K562 (cell line): Measurements from ENCODE around the gene VSIG2.

ENCODE experiments used
- NCOA1 ChIP-seq: fragments of 450-650 bp; IDR thresholded peaks from 2 replicates; pipeline ENCODE4 v1.6.1; 2016; ENCODE audit warnings: low read depth
- POLR2A ChIP-seq: fragments of 450-650 bp; conservative IDR thresholded peaks from 2 replicates; pipeline ENCODE4 v1.6.1; 2016
- POLR3A ChIP-seq: IDR thresholded peaks from 2 replicates; pipeline ENCODE4 v1.6.1; 2011; ENCODE audit warnings: borderline replicate concordance, mild to moderate bottlenecking, moderate library complexity; ENCODE audit not compliant: insufficient read length, insufficient read depth; ENCODE audit errors: extremely low read depth
- PRPF4 ChIP-seq: fragments of 200-400 bp; formaldehyde crosslinking; IDR thresholded peaks from one replicate; pipeline ENCODE4 v1.6.1; 2017; ENCODE audit warnings: low read length, low read depth, mild to moderate bottlenecking; ENCODE audit not compliant: insufficient read depth, poor library complexity, severe bottlenecking
- RB1 ChIP-seq: fragments of 450-650 bp; IDR thresholded peaks from 2 replicates; pipeline ENCODE4 v1.6.1; 2017; ENCODE audit warnings: low read depth, mild to moderate bottlenecking
- RFX5 ChIP-seq: IDR thresholded peaks from 2 replicates; pipeline ENCODE4 v1.6.1; 2011; ENCODE audit warnings: low read depth, mild to moderate bottlenecking, improper control_type of control experiment, low read length
- SNRNP70 ChIP-seq: fragments of 200-400 bp; formaldehyde crosslinking; optimal IDR thresholded peaks from 2 replicates; pipeline ENCODE3; 2017; ENCODE audit warnings: low read depth, low read length
- ZNF174 ChIP-seq: fragments of 250-450 bp; sonication (Bioruptor Pico); IDR thresholded peaks from 2 replicates; pipeline ENCODE4 v1.4.0; 2020; ENCODE audit warnings: mild to moderate bottlenecking
- ZNF274 ChIP-seq: IDR thresholded peaks from 2 replicates; pipeline ENCODE4 v1.6.1; 2011; ENCODE audit warnings: low read depth, mild to moderate bottlenecking, low read length, moderate library complexity, borderline replicate concordance
- ZNF561 ChIP-seq: fragments of 450-650 bp; formaldehyde crosslinking; conservative IDR thresholded peaks from 2 replicates; pipeline ENCODE4 v1.4.0; 2020; ENCODE audit warnings: mild to moderate bottlenecking, moderate library complexity
- TF ChIP-seq, protein P1 (sequence below): fragments of 150-350 bp; conservative IDR thresholded peaks from 2 replicates; pipeline ENCODE4 v1.6.1; 2014; ENCODE audit warnings: low read length
- TF ChIP-seq, protein P2 (sequence below): sonication (generic); formaldehyde crosslinking; IDR thresholded peaks from 2 replicates; pipeline ENCODE4 v1.9.0; 2022; ENCODE audit warnings: mild to moderate bottlenecking, missing genetic modification reagents
- TF ChIP-seq, protein P3 (sequence below), 3 experiments: IDR thresholded peaks in 2 of 3; conservative IDR thresholded peaks in 1 of 3; 2 replicates each; pipeline ENCODE4 v1.5.1; 2011 to 2012; ENCODE audit warnings: low read length in 3 of 3, mild to moderate bottlenecking in 3 of 3, control low read depth in 2 of 3, improper control_type of control experiment in 1 of 3, inconsistent platforms in 1 of 3, low read depth in 1 of 3, mixed read lengths in 1 of 3, moderate library complexity in 1 of 3; ENCODE audit not compliant: insufficient read depth in 2 of 3

- TF ChIP-seq POLR3A = no peak
- TF ChIP-seq RFX5 = no peak
- TF ChIP-seq ZNF561 = no peak
- no peak for TF ChIP-seq POLR2A
- TF ChIP-seq, protein P1, sequence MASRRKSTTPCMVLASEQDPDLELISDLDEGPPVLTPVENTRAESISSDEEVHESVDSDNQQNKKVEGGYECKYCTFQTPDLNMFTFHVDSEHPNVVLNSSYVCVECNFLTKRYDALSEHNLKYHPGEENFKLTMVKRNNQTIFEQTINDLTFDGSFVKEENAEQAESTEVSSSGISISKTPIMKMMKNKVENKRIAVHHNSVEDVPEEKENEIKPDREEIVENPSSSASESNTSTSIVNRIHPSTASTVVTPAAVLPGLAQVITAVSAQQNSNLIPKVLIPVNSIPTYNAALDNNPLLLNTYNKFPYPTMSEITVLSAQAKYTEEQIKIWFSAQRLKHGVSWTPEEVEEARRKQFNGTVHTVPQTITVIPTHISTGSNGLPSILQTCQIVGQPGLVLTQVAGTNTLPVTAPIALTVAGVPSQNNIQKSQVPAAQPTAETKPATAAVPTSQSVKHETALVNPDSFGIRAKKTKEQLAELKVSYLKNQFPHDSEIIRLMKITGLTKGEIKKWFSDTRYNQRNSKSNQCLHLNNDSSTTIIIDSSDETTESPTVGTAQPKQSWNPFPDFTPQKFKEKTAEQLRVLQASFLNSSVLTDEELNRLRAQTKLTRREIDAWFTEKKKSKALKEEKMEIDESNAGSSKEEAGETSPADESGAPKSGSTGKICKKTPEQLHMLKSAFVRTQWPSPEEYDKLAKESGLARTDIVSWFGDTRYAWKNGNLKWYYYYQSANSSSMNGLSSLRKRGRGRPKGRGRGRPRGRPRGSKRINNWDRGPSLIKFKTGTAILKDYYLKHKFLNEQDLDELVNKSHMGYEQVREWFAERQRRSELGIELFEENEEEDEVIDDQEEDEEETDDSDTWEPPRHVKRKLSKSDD = no peak
- TF ChIP-seq ZNF274 = no peak
- TF ChIP-seq ZNF174 = no peak
- TF ChIP-seq, protein P2, sequence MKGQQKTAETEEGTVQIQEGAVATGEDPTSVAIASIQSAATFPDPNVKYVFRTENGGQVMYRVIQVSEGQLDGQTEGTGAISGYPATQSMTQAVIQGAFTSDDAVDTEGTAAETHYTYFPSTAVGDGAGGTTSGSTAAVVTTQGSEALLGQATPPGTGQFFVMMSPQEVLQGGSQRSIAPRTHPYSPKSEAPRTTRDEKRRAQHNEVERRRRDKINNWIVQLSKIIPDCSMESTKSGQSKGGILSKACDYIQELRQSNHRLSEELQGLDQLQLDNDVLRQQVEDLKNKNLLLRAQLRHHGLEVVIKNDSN (CRISPR knock-in tag) = no peak
- no peak for TF ChIP-seq NCOA1
- TF ChIP-seq SNRNP70 = no peak
- TF ChIP-seq PRPF4 = no peak
- TF ChIP-seq, protein P3, sequence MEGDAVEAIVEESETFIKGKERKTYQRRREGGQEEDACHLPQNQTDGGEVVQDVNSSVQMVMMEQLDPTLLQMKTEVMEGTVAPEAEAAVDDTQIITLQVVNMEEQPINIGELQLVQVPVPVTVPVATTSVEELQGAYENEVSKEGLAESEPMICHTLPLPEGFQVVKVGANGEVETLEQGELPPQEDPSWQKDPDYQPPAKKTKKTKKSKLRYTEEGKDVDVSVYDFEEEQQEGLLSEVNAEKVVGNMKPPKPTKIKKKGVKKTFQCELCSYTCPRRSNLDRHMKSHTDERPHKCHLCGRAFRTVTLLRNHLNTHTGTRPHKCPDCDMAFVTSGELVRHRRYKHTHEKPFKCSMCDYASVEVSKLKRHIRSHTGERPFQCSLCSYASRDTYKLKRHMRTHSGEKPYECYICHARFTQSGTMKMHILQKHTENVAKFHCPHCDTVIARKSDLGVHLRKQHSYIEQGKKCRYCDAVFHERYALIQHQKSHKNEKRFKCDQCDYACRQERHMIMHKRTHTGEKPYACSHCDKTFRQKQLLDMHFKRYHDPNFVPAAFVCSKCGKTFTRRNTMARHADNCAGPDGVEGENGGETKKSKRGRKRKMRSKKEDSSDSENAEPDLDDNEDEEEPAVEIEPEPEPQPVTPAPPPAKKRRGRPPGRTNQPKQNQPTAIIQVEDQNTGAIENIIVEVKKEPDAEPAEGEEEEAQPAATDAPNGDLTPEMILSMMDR (IDR thresholded peaks at IDR 0.05 in 2 of 3, conservative IDR thresholded peaks at IDR 0.05 in 1 of 3; ENCODE audit: insufficient read depth in 2 of 3, low read depth in 1 of 3, low read length in 3 of 3) = peak in 1 of 3 experiments; percentile 19; a peak in 2 of 6 replicates
- TF ChIP-seq RB1 = no peak
Measured at GRCh38 chr11:124746621-124747243, 5.3 kb downstream of the VSIG2 start.
